GM23248 (cell line): ENCODE measurements around the gene SLCO1B3.

Experiments
- EZH2 ChIP-seq: fragments of 200-600 bp; sonication (generic); IDR thresholded peaks from 2 replicates; pipeline ENCODE4 v1.6.1; 2018; ENCODE audit warnings: antibody characterized with exemption, mild to moderate bottlenecking; ENCODE audit not compliant: insufficient read depth, poor library complexity, severe bottlenecking
- EZH2phosphoT487 ChIP-seq: fragments of 200-600 bp; sonication (generic); IDR thresholded peaks from 2 replicates; pipeline ENCODE4 v1.6.1; 2018; ENCODE audit warnings: antibody characterized with exemption, moderate library complexity, mild to moderate bottlenecking, low read depth; ENCODE audit not compliant: insufficient read depth

DNA sequence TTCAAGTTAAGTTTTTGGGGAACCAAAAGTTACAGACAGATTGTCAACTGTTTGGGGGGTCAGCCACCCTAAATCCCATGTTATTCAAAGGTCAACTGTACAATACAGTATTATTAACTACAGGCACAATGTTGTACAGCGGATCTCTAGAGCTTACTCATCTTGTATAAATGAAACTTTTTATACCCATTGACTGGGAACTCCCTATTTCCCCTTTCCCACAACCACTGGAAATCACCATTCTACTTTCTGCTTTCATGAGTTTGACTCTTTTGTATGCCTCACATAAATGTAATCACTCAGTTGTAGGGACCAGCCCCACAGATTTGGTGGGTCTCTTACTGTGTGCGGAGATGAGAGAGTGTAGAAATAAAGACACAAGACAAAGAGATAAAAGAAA is 57.8 kb downstream of the SLCO1B3 start:
- TF ChIP-seq EZH2 (no peak), EZH2phosphoT487 (no peak)
